ENCODE measurements around the gene TK1.

TK1 gene

GRCh38 chr17:78170692-78171590, 15.9 kb downstream of the TK1 start:
- H3K4me3 ChIP-seq (ENCODE audit: low read depth, low read length) = no peak overlapping the region
- no peak for TF ChIP-seq CTCF (IDR thresholded peaks at IDR 0.05; ENCODE audit: borderline replicate concordance, insufficient read depth, low read depth, low read length)

- TF ChIP-seq CTCF (IDR thresholded peaks at IDR 0.05; ENCODE audit: borderline replicate concordance, insufficient read depth, low read depth, low read length) = no peak
- H3K4me3 ChIP-seq (ENCODE audit: low read depth, low read length) = peak overlapping the region; percentile 63
Observed at GRCh38 chr17:78168903-78169793, 17.7 kb downstream of the TK1 start.

- H3K4me3 ChIP-seq (ENCODE audit: low read depth, low read length) = peak within 1 kb of the TSS; percentile 63
- TF ChIP-seq CTCF (IDR thresholded peaks at IDR 0.05; ENCODE audit: borderline replicate concordance, insufficient read depth, low read depth, low read length) = no peak
Observed at GRCh38 chr17:78168242-78168902, 18.5 kb downstream of the TK1 start, which contains the start of gene SYNGR2. Gene SYNGR2, plus strand, starts transcription at chr17:78168581. Its CDS starts 36 bp downstream, at chr17:78168617.

GRCh38 chr17:78166416-78166815, 20.4 kb downstream of the TK1 start:
- no peak overlapping the region for H3K4me3 ChIP-seq (ENCODE audit: low read depth, low read length)
- no peak for TF ChIP-seq CTCF (IDR thresholded peaks at IDR 0.05; ENCODE audit: borderline replicate concordance, insufficient read depth, low read depth, low read length)

GRCh38 chr17:78164748-78165607, 21.9 kb downstream of the TK1 start:
- H3K4me3 ChIP-seq (ENCODE audit: low read depth, low read length) = no peak overlapping the region
- no peak for TF ChIP-seq CTCF (IDR thresholded peaks at IDR 0.05; ENCODE audit: borderline replicate concordance, insufficient read depth, low read depth, low read length)
